ENCODE results near the gene SARM1. TPM values are rescaled to one million over a fixed set of nuclear protein-coding genes. Genes with fewer than 3 reads are reported as not detected.

SARM1 gene
- total and polyA plus RNA-seq, 9 of the 15 experiments (the other 6 are each of a cell fraction or from before 2014, with no cell fraction given) = 0.04 to 0.55 (median 0.11) TPM; not detected in 2

GRCh38 chr17:28357061-28357900 is 14.2 kb upstream of the SARM1 start, which contains the start of gene POLDIP2 (continued):
- peak; percentile 91; the same call in 1 of the 2 replicates for TF ChIP-seq NKRF (IDR thresholded peaks at IDR 0.05; ENCODE audit: borderline replicate concordance)
- peak; percentile 66 for TF ChIP-seq REST (IDR thresholded peaks at IDR 0.05; ENCODE audit: borderline replicate concordance)
- TF ChIP-seq REST (CRISPR knock-in tag; IDR thresholded peaks at IDR 0.05; ENCODE audit: low read depth) = peak; percentile 20
- no peak for TF ChIP-seq FOXA1 (IDR thresholded peaks at IDR 0.05; ENCODE audit: borderline replicate concordance)
- no peak for TF ChIP-seq ZNF282 (CRISPR knock-in tag; IDR thresholded peaks at IDR 0.05)
- no peak for TF ChIP-seq FOXP4 (CRISPR knock-in tag; IDR thresholded peaks at IDR 0.05; ENCODE audit: borderline replicate concordance)
- no peak for TF ChIP-seq ATF6 (CRISPR knock-in tag; IDR thresholded peaks at IDR 0.05)
- TF ChIP-seq TFAM (CRISPR knock-in tag; conservative IDR thresholded peaks at IDR 0.05) = no peak
- no peak for TF ChIP-seq BCL6 (CRISPR knock-in tag; IDR thresholded peaks at IDR 0.05)
- no peak for TF ChIP-seq ZBTB5 (IDR thresholded peaks at IDR 0.05)

Data from K562 (cell line).